Activated CD4-positive, alpha-beta T cell treated with anti-CD3 and anti-CD28 coated beads, Interleukin-2, amount 10 ng/mL, durations not matched to agents 7 days and 5 days (primary cell): ENCODE data around the gene SPSB3. TPM values are rescaled to one million over a fixed set of nuclear protein-coding genes. Genes with fewer than 3 reads are reported as not detected.

Experiments used
- CTCF ChIA-PET: fragments of 350-600 bp; sonication (Branson Sonifier 250); formaldehyde crosslinking; loops from one replicate; lab custom pipeline; 2021; ENCODE audit warnings: antibody characterized with exemption; lab: Charles Lee
- POLR2A ChIA-PET: fragments of 350-600 bp; sonication (Branson Sonifier 250); formaldehyde crosslinking; loops from one replicate; lab custom pipeline; 2021; ENCODE audit warnings: antibody characterized with exemption; lab: Charles Lee
- DNase-seq: peaks from one replicate; pipeline ENCODE4 v3.0.0-alpha.2; 2020
- H3K27ac Mint-ChIP-seq: one replicate; pipeline ENCODE4 v1.8.0; 2021; ENCODE audit warnings: mild to moderate bottlenecking, moderate library complexity, mixed read lengths
- H3K27me3 Mint-ChIP-seq: one replicate; pipeline ENCODE4 v1.8.0; 2021; ENCODE audit warnings: mixed read lengths
- H3K36me3 Mint-ChIP-seq: one replicate; pipeline ENCODE4 v1.8.0; 2021; ENCODE audit warnings: low read depth, mixed read lengths
- H3K4me1 Mint-ChIP-seq: one replicate; pipeline ENCODE4 v1.8.0; 2021; ENCODE audit warnings: mixed read lengths
- H3K4me3 Mint-ChIP-seq: one replicate; pipeline ENCODE4 v1.8.0; 2021; ENCODE audit warnings: mild to moderate bottlenecking, moderate library complexity, mixed read lengths
- H3K9me3 Mint-ChIP-seq: one replicate; pipeline ENCODE4 v1.8.0; 2021; ENCODE audit warnings: mixed read lengths
- total RNA-seq, 2 experiments: library from RNA; stranded (reverse); gene quantifications; one replicate each; pipeline ENCODE4 v1.2.3, GENCODE V29; 2021

The SPSB3 gene
- total RNA-seq, 2 experiments from 2014 or later, result 38.0 to 42.9 TPM

GRCh38 chr16:1781254-1781653, 1.1 kb downstream of the SPSB3 start:
- no peak for DNase-seq
- CTCF ChIA-PET, result interaction anchor here (1.1 kb wide), 1 partner anchor 76 kb away, joined by 5 read pairs; the partner anchor contains the start of gene MAPK8IP3
- H3K9me3 Mint-ChIP-seq, result no peaks in the 10 kb centered on the region
- peak overlapping the region; percentile 86 for H3K4me3 Mint-ChIP-seq
- POLR2A ChIA-PET, result no interaction called here
- H3K27ac Mint-ChIP-seq, result peak overlapping the region; percentile 84
- peaks cover 8% of the 10 kb centered on the region for H3K36me3 Mint-ChIP-seq
- H3K4me1 Mint-ChIP-seq, result peaks cover 25% of the 10 kb centered on the region
- H3K27me3 Mint-ChIP-seq, result no peaks in the 10 kb centered on the region

GRCh38 chr16:1780677-1781072, 1.7 kb downstream of the SPSB3 start:
- Mint-ChIP-seq H3K9me3 (no peaks in the 10 kb centered on the region), H3K4me3 (peak overlapping the region; percentile 86), H3K27ac (peak overlapping the region; percentile 60), H3K27me3 (no peaks in the 10 kb centered on the region), H3K4me1 (peaks cover 25% of the 10 kb centered on the region), H3K36me3 (peaks cover 8% of the 10 kb centered on the region)
- no peak for DNase-seq
- ChIA-PET POLR2A (no interaction called here), CTCF (interaction anchor here (1.1 kb wide), 1 partner anchor 75 kb away, joined by 5 read pairs; the partner anchor contains the start of gene MAPK8IP3)

GRCh38 chr16:1779741-1780676, 2.4 kb downstream of the SPSB3 start:
- POLR2A ChIA-PET, result no interaction called here
- Mint-ChIP-seq H3K27ac (no peak overlapping the region), H3K4me3 (peak overlapping the region; percentile 51), H3K4me1 (peaks cover 25% of the 10 kb centered on the region), H3K27me3 (no peaks in the 10 kb centered on the region), H3K9me3 (no peaks in the 10 kb centered on the region), H3K36me3 (peaks cover 8% of the 10 kb centered on the region)
- DNase-seq, result no peak
- CTCF ChIA-PET, result interaction anchor here (1.1 kb wide), 1 partner anchor 75 kb away, joined by 5 read pairs; the partner anchor contains the start of gene MAPK8IP3

- POLR2A ChIA-PET, result no interaction called here
- H3K36me3 Mint-ChIP-seq, result peaks cover 8% of the 10 kb centered on the region
- H3K9me3 Mint-ChIP-seq, result no peaks in the 10 kb centered on the region
- CTCF ChIA-PET, result interaction anchor here (0.6 kb wide), 1 partner anchor 67 kb away, joined by 3 read pairs; no protein-coding TSS in a partner anchor
- H3K4me3 Mint-ChIP-seq, result no peak overlapping the region
- peaks cover 25% of the 10 kb centered on the region for H3K4me1 Mint-ChIP-seq
- no peak overlapping the region for H3K27ac Mint-ChIP-seq
- DNase-seq, result no peak
- no peaks in the 10 kb centered on the region for H3K27me3 Mint-ChIP-seq
Measured at GRCh38 chr16:1779234-1779701, 3.1 kb downstream of the SPSB3 start.

GRCh38 chr16:1778200-1779179, 3.9 kb downstream of the SPSB3 start:
- Mint-ChIP-seq H3K4me1 (peaks cover 22% of the 10 kb centered on the region), H3K27me3 (no peaks in the 10 kb centered on the region), H3K4me3 (no peak overlapping the region), H3K9me3 (no peaks in the 10 kb centered on the region), H3K36me3 (peaks cover 8% of the 10 kb centered on the region), H3K27ac (no peak overlapping the region)
- ChIA-PET CTCF (interaction anchor here (0.6 to 1.0 kb wide), 2 partner anchors 67 to 73 kb away, joined by 3 read pairs; partner anchors contain the start of gene MAPK8IP3), POLR2A (no interaction called here)
- DNase-seq, result no peak

GRCh38 chr16:1777375-1778199, 4.8 kb downstream of the SPSB3 start:
- Mint-ChIP-seq H3K27ac (no peak overlapping the region), H3K4me3 (no peak overlapping the region), H3K4me1 (peaks cover 18% of the 10 kb centered on the region), H3K27me3 (no peaks in the 10 kb centered on the region), H3K9me3 (no peaks in the 10 kb centered on the region), H3K36me3 (peaks cover 4% of the 10 kb centered on the region)
- ChIA-PET CTCF (interaction anchor here (1.0 kb wide), 1 partner anchor 72 kb away, joined by 3 read pairs; the partner anchor contains the start of gene MAPK8IP3), POLR2A (no interaction called here)
- DNase-seq, result no peak

- POLR2A ChIA-PET, result no interaction called here
- no peak for DNase-seq
- Mint-ChIP-seq H3K27ac (no peak overlapping the region), H3K9me3 (no peaks in the 10 kb centered on the region), H3K36me3 (peaks cover 10% of the 10 kb centered on the region), H3K4me1 (peaks cover 20% of the 10 kb centered on the region), H3K27me3 (no peaks in the 10 kb centered on the region), H3K4me3 (no peak overlapping the region)
- CTCF ChIA-PET, result no interaction called here
Measured at GRCh38 chr16:1776991-1777374, 5.4 kb downstream of the SPSB3 start.

- Mint-ChIP-seq H3K27ac (peak overlapping the region; percentile 25), H3K4me1 (peaks cover 17% of the 10 kb centered on the region)
- POLR2A ChIA-PET, result no interaction called here
Measured at GRCh38 chr16:1776672-1776955, 5.8 kb downstream of the SPSB3 start.

GRCh38 chr16:1775846-1776671, 6.3 kb downstream of the SPSB3 start:
- CTCF ChIA-PET, result interaction anchor here (1.0 to 1.3 kb wide), 2 partner anchors 12 to 70 kb away, joined by 3 to 4 read pairs; partner anchors contain the start of gene MAPK8IP3
- Mint-ChIP-seq H3K9me3 (no peaks in the 10 kb centered on the region), H3K4me1 (peaks cover 11% of the 10 kb centered on the region), H3K27me3 (no peaks in the 10 kb centered on the region), H3K27ac (peak overlapping the region; percentile 25), H3K4me3 (no peak overlapping the region), H3K36me3 (peaks cover 11% of the 10 kb centered on the region)
- POLR2A ChIA-PET, result no interaction called here
- no peak for DNase-seq

More at GRCh38 chr16:1776672-1776955, 5.8 kb downstream of the SPSB3 start:
- no peaks in the 10 kb centered on the region for H3K27me3 Mint-ChIP-seq
- CTCF ChIA-PET, result no interaction called here
- no peak for DNase-seq
- peaks cover 11% of the 10 kb centered on the region for H3K36me3 Mint-ChIP-seq
- no peak overlapping the region for H3K4me3 Mint-ChIP-seq
- H3K9me3 Mint-ChIP-seq, result no peaks in the 10 kb centered on the region

GRCh38 chr16:1775006-1775845, 7.1 kb downstream of the SPSB3 start:
- Mint-ChIP-seq H3K4me3 (peak overlapping the region; percentile 86), H3K27ac (no peak overlapping the region), H3K9me3 (no peaks in the 10 kb centered on the region), H3K27me3 (no peaks in the 10 kb centered on the region), H3K4me1 (peaks cover 10% of the 10 kb centered on the region), H3K36me3 (peaks cover 11% of the 10 kb centered on the region)
- DNase-seq, result no peak
- ChIA-PET POLR2A (interaction anchor here (1.2 kb wide), 1 partner anchor 7 kb away, joined by 5 read pairs; the partner anchor contains the start of genes NUBP2 and SPSB3), CTCF (interaction anchor here (1.0 to 1.7 kb wide), 5 partner anchors 8 to 69 kb away, joined by 3 to 6 read pairs (median 4); partner anchors contain the start of genes MAPK8IP3, NUBP2 and SPSB3)
